B cell (primary cell): ENCODE measurements around the gene GGT1. TPM values are rescaled to one million over a fixed set of nuclear protein-coding genes. Genes with fewer than 3 reads are reported as not detected.
"Not testable (repeated sequence)": the region's sequence is repeated elsewhere in the genome, so short reads cannot be mapped to it uniquely, and the experiment has no call there.

Experiments
- ATAC-seq: fragments of 200-7000 bp; cut with Tn5 transposase; one replicate; pipeline ENCODE4 v1.10.0; 2021; ENCODE audit warnings: low read depth, mild to moderate bottlenecking, moderate number of reproducible peaks, moderate library complexity
- CTCF ChIA-PET: fragments of 350-600 bp; sonication (Branson Sonifier 250); formaldehyde crosslinking; loops from one replicate; lab custom pipeline; 2021; ENCODE audit warnings: antibody characterized with exemption, inconsistent platforms; lab: Charles Lee
- POLR2A ChIA-PET: fragments of 350-600 bp; sonication (Branson Sonifier 250); formaldehyde crosslinking; loops from one replicate; lab custom pipeline; 2021; ENCODE audit warnings: antibody characterized with exemption; lab: Charles Lee
- DNase-seq: peaks from one replicate; pipeline ENCODE4 v3.0.0; 2013
- H2AFZ ChIP-seq: 2 replicates; pipeline ENCODE4 v1.6.1; 2012; ENCODE audit warnings: mild to moderate bottlenecking, low read depth, low read length; ENCODE audit not compliant: insufficient read depth, poor library complexity, severe bottlenecking
- H3K27ac ChIP-seq, 2 donors: 1 replicate in 1 of 2; 2 replicates in 1 of 2; pipeline ENCODE4 v1.5.1; 2012 to 2013; ENCODE audit warnings: low read length in 2 of 2, mild to moderate bottlenecking in 2 of 2, moderate library complexity in 1 of 2
- H3K27me3 ChIP-seq, 4 experiments: fragments of 200-600 bp in 1 of 4; sonication (generic) in 1 of 4; replicated peaks in 1 of 4; 1 replicate in 2 of 4; 2 replicates in 2 of 4; pipeline versions ENCODE4 v1.6.1 to v1.7.0; 2013 to 2016; ENCODE audit warnings: low read length in 3 of 4, mild to moderate bottlenecking in 2 of 4, mixed read lengths in 1 of 4, moderate library complexity in 1 of 4; ENCODE audit not compliant: insufficient read depth in 4 of 4, control insufficient read depth in 3 of 4; ENCODE audit errors: control extremely low read depth in 1 of 4
- H3K36me3 ChIP-seq, 2 experiments: replicated peaks in 1 of 2; 1 replicate in 1 of 2; 2 replicates in 1 of 2; pipeline versions ENCODE4 v1.6.1 to v1.7.1; 2013; ENCODE audit warnings: low read length in 1 of 2; ENCODE audit not compliant: insufficient read depth in 2 of 2, control insufficient read depth in 1 of 2; ENCODE audit errors: control extremely low read depth in 1 of 2, extremely low read depth in 1 of 2
- H3K4me1 ChIP-seq, 2 donors: fragments of 200-600 bp in 1 of 2; sonication (generic) in 1 of 2; 1 replicate in 1 of 2; 2 replicates in 1 of 2; pipeline versions ENCODE4 v1.5.1 to v1.6.1; 2013 to 2017; ENCODE audit warnings: low read length in 2 of 2; ENCODE audit not compliant: control insufficient read depth in 2 of 2, insufficient read depth in 2 of 2
- H3K4me2 ChIP-seq: replicated peaks from 2 replicates; pipeline ENCODE3; 2012; ENCODE audit warnings: mild to moderate bottlenecking, low read depth, low read length; ENCODE audit not compliant: poor library complexity, severe bottlenecking
- H3K4me3 ChIP-seq, 5 experiments: fragments of 200-600 bp in 1 of 5; sonication (generic) in 1 of 5; 1 replicate in 3 of 5; 2 replicates in 2 of 5; pipeline versions ENCODE4 v1.5.1 to v1.7.0; 2011 to 2016; ENCODE audit warnings: low read length in 4 of 5, mild to moderate bottlenecking in 4 of 5, low read depth in 2 of 5, control low read depth in 1 of 5, moderate library complexity in 1 of 5; ENCODE audit not compliant: insufficient read depth in 1 of 5; ENCODE audit errors: control extremely low read depth in 1 of 5, extremely low read depth in 1 of 5
- H3K79me2 ChIP-seq: fragments of 200-600 bp; sonication (generic); one replicate; pipeline ENCODE4 v1.6.0; 2016; ENCODE audit warnings: low read length; ENCODE audit not compliant: control insufficient read depth, insufficient read depth
- H3K9ac ChIP-seq: fragments of 200-600 bp; sonication (generic); 2 replicates; pipeline ENCODE4 v1.6.1; 2017; ENCODE audit warnings: mild to moderate bottlenecking, low read length, moderate library complexity
- H3K9me3 ChIP-seq, 3 donors: one replicate each; pipeline versions ENCODE4 v1.6.1 to v1.7.1; 2013; ENCODE audit warnings: low read length in 2 of 3; ENCODE audit not compliant: control insufficient read depth in 2 of 3, insufficient read depth in 1 of 3; ENCODE audit errors: control extremely low read depth in 1 of 3
- H4K20me1 ChIP-seq: 2 replicates; pipeline ENCODE4 v1.6.0; 2012; ENCODE audit warnings: mild to moderate bottlenecking, low read length; ENCODE audit not compliant: insufficient read depth, control insufficient read depth, poor library complexity, severe bottlenecking
- H3K27ac Mint-ChIP-seq: one replicate; pipeline ENCODE4 v1.8.0; 2021; ENCODE audit warnings: mixed read lengths
- H3K27me3 Mint-ChIP-seq: one replicate; pipeline ENCODE4 v1.8.0; 2021; ENCODE audit warnings: mixed read lengths
- H3K4me1 Mint-ChIP-seq: one replicate; pipeline ENCODE4 v1.8.0; 2021; ENCODE audit warnings: mixed read lengths
- H3K4me3 Mint-ChIP-seq: one replicate; pipeline ENCODE4 v1.8.0; 2021; ENCODE audit warnings: mixed read lengths
- H3K9me3 Mint-ChIP-seq: one replicate; pipeline ENCODE4 v1.8.0; 2022; ENCODE audit warnings: mixed read lengths; ENCODE audit not compliant: insufficient read depth
- CTCF ChIP-seq: fragments of 200-600 bp; IDR thresholded peaks from one replicate; pipeline ENCODE4 v1.8.0; 2022; ENCODE audit warnings: antibody characterized with exemption, mild to moderate bottlenecking
- EZH2 ChIP-seq: IDR thresholded peaks from 2 replicates; pipeline ENCODE4 v1.6.1; 2012; ENCODE audit warnings: borderline replicate concordance, low read depth, mild to moderate bottlenecking, moderate library complexity, low read length; ENCODE audit not compliant: insufficient read depth, poor library complexity, severe bottlenecking
- WGBS: methylation state at CpG from one replicate; pipeline ENCODE4 v1.1.5; 2013; ENCODE audit warnings: missing lambda C conversion rate; ENCODE audit not compliant: insufficient coverage; 5-methylcytosine and 5-hydroxymethylcytosine counted together
- intact Hi-C: fragments of 100-400 bp; cut with micrococcal nuclease; formaldehyde crosslinking; loops from one replicate; pipeline ENCODE4 v1.10.0; 2022
- polyA plus RNA-seq: library from polyadenylated mRNA; depleted of rRNA; stranded (reverse); fragments of >200 nt; gene quantifications from 2 replicates; pipeline ENCODE4 v1.2.3, GENCODE V29; 2012
- total RNA-seq, 2 donors: library from RNA; stranded (reverse); fragments of 120-200 nt in 1 of 2; gene quantifications; 1 replicate in 1 of 2; 2 replicates in 1 of 2; pipeline versions ENCODE4 v1.2.3 to v1.2.4, GENCODE V29; 2013 to 2022

The GGT1 gene
- total and polyA plus RNA-seq, 2 donors (not counting 1 experiment from before 2014, with no cell fraction given) = 7.8 to 22.1 TPM

GRCh38 chr22:24595228-24595627, 7.8 kb upstream of the GGT1 start:
- Histone ChIP-seq H3K27ac (no peak overlapping the region), H2AFZ (no peak overlapping the region), H3K9me3 (peaks cover 0 to 5% (median 0%) of the 10 kb centered on the region in 3 donors), H3K36me3 (no peaks in the 10 kb centered on the region), H3K79me2 (no peaks in the 10 kb centered on the region), H3K4me1 (peaks cover 2 to 12% of the 10 kb centered on the region in 2 donors), H3K4me3 (no peak overlapping the region), H3K27me3 (peaks cover 0 to 20% (median 0%) of the 10 kb centered on the region in 4 experiments), H3K9ac (no peak overlapping the region), H4K20me1 (no peaks in the 10 kb centered on the region), H3K4me2 (no peak overlapping the region)
- WGBS = 98% methylated on average over 5 of the region's 6 CpGs
- intact Hi-C loops = no loop called here
- CTCF ChIA-PET = no interaction called here
- Mint-ChIP-seq H3K4me1 (peaks cover 7% of the 10 kb centered on the region), H3K4me3 (no peak overlapping the region), H3K27me3 (peaks cover 5% of the 10 kb centered on the region), H3K9me3 (no peaks in the 10 kb centered on the region), H3K27ac (no peak overlapping the region)
- DNase-seq = no peak
- POLR2A ChIA-PET = no interaction called here
- no peak for ATAC-seq
- TF ChIP-seq EZH2 (no peak), CTCF (no peak)

GRCh38 chr22:24595863-24596262, 7.1 kb upstream of the GGT1 start:
- peaks cover 2 to 12% of the 10 kb centered on the region in 2 donors for H3K4me1 ChIP-seq
- POLR2A ChIA-PET = no interaction called here
- ATAC-seq (no peak), DNase-seq (no peak)
- peaks cover 7% of the 10 kb centered on the region for H3K4me1 Mint-ChIP-seq
- H3K27ac Mint-ChIP-seq = no peak overlapping the region
- no peak overlapping the region for H3K9ac ChIP-seq
- intact Hi-C loops = no loop called here
- CTCF ChIA-PET = no interaction called here
- no peaks in the 10 kb centered on the region for H3K36me3 ChIP-seq
- no peaks in the 10 kb centered on the region for H3K9me3 Mint-ChIP-seq
- H3K4me3 ChIP-seq = no peak overlapping the region
- H3K27me3 ChIP-seq = peaks cover 0 to 20% (median 0%) of the 10 kb centered on the region in 4 experiments
- H3K4me3 Mint-ChIP-seq = no peak overlapping the region
- no peaks in the 10 kb centered on the region for H3K79me2 ChIP-seq
- H3K4me2 ChIP-seq = no peak overlapping the region
- WGBS = 98% methylated on average over 4 of the region's 4 CpGs
- H2AFZ ChIP-seq = no peak overlapping the region
- TF ChIP-seq CTCF = no peak
- no peak for TF ChIP-seq EZH2
- H3K9me3 ChIP-seq = peaks cover 0 to 5% (median 0%) of the 10 kb centered on the region in 3 donors
- H4K20me1 ChIP-seq = no peaks in the 10 kb centered on the region
- H3K27ac ChIP-seq = no peak overlapping the region
- peaks cover 5% of the 10 kb centered on the region for H3K27me3 Mint-ChIP-seq

GRCh38 chr22:24597076-24597475, 5.9 kb upstream of the GGT1 start:
- CTCF ChIA-PET, H3K4me3 Mint-ChIP-seq: not testable (repeated sequence)

More at GRCh38 chr22:24597076-24597475, 5.9 kb upstream of the GGT1 start:
- WGBS = 53% methylated on average over 3 of the region's 9 CpGs
- H4K20me1 ChIP-seq, H3K27me3 Mint-ChIP-seq, H3K4me3 ChIP-seq, H3K4me1 Mint-ChIP-seq, H2AFZ ChIP-seq, POLR2A ChIA-PET, H3K36me3 ChIP-seq, ATAC-seq, H3K9me3 Mint-ChIP-seq, DNase-seq, H3K79me2 ChIP-seq, H3K9me3 ChIP-seq, H3K27ac Mint-ChIP-seq, H3K27ac ChIP-seq, H3K9ac ChIP-seq, H3K4me2 ChIP-seq, intact Hi-C loops: not testable (repeated sequence)
- H3K4me1 ChIP-seq = peaks cover 1 to 15% of the 10 kb centered on the region in 2 donors
- peaks cover 0 to 12% (median 0%) of the 10 kb centered on the region in 4 experiments for H3K27me3 ChIP-seq
